Measurements from ENCODE around the gene ABCC4. TPM values are rescaled to one million over a fixed set of nuclear protein-coding genes. Genes with fewer than 3 reads are reported as not detected.

ABCC4 gene
- total and polyA plus RNA-seq, 9 of the 15 experiments (the other 6 are each of a cell fraction or from before 2014, with no cell fraction given) = 9.4 to 46.1 (median 25.4) TPM

- no peak overlapping the region for H3K9ac ChIP-seq (ENCODE audit: insufficient read depth in 1 of 2, low read depth in 2 of 2, low read length in 2 of 2)
- no peaks in the 10 kb centered on the region for H3K79me2 ChIP-seq (ENCODE audit: control insufficient read depth, insufficient read depth, low read length)
- CTCF ChIA-PET (ENCODE audit: low intra/inter-chr PET ratio) = no interaction called here
- intact Hi-C loops (cut with micrococcal nuclease) = no loop called here
- POLR2A ChIA-PET = no interaction called here
- H3K4me3 ChIP-seq = no peak overlapping the region
- H3K9me3 ChIP-seq (replicated peaks; ENCODE audit: control insufficient read depth, insufficient read depth, low read depth, low read length) = no peaks in the 10 kb centered on the region
- H3K4me2 ChIP-seq (ENCODE audit: insufficient read depth, low read length) = no peak overlapping the region
- no peak overlapping the region for H2AFZ ChIP-seq (ENCODE audit: low read depth, low read length)
- H3K9me1 ChIP-seq (ENCODE audit: control insufficient read depth, insufficient read depth, low read length) = no peaks in the 10 kb centered on the region
- no peak overlapping the region for H3K27ac ChIP-seq (ENCODE audit: extremely low read depth, low read depth, low read length)
- in situ Hi-C loops (cut with MboI) = no loop called here
- no peaks in the 10 kb centered on the region for H4K20me1 ChIP-seq (replicated peaks; ENCODE audit: control insufficient read depth, insufficient read depth, low read length)
- no peak for DNase-seq (ENCODE audit: extremely low read depth in 1 of 4, low spot score in 3 of 4)
- BruUV-seq (replicated peaks) = no TSS peak
- no peak for ATAC-seq
- no peaks in the 10 kb centered on the region; a peak in 1 of 5 replicates for H3K27me3 ChIP-seq (ENCODE audit: control insufficient read depth in 2 of 2, insufficient read depth in 2 of 2, low read length in 2 of 2)
- no peaks in the 10 kb centered on the region for H3K4me1 ChIP-seq (replicated peaks in 1 of 2; ENCODE audit: control insufficient read depth in 2 of 2, insufficient read depth in 2 of 2, low read length in 2 of 2)
- WGBS (ENCODE audit: insufficient coverage, low coverage, missing lambda C conversion rate) = 0% methylated on average over 8 of the region's 9 CpGs
- H3K36me3 ChIP-seq (ENCODE audit: control insufficient read depth, insufficient read depth, low read length) = no peaks in the 10 kb centered on the region
- TF ChIP-seq HNRNPUL1 (IDR thresholded peaks at IDR 0.05; ENCODE audit: low read length) = no peak
- TF ChIP-seq MAFF (IDR thresholded peaks at IDR 0.05; ENCODE audit: low read length) = no peak
- no peak for TF ChIP-seq HNRNPH1 (optimal IDR thresholded peaks at IDR 0.05; ENCODE audit: low read depth, low read length)
- TF ChIP-seq ZNF224 (CRISPR knock-in tag; IDR thresholded peaks at IDR 0.05) = no peak
- no peak for TF ChIP-seq BCLAF1 (IDR thresholded peaks at IDR 0.05; ENCODE audit: borderline replicate concordance in 1 of 2, control insufficient read depth in 1 of 2, low read depth in 2 of 2, low read length in 1 of 2)
- no peak for TF ChIP-seq PHF8 (IDR thresholded peaks at IDR 0.05; ENCODE audit: borderline replicate concordance, low read length)
- TF ChIP-seq MEF2D (tag; conservative IDR thresholded peaks at IDR 0.05; ENCODE audit: low read depth) = no peak
- TF ChIP-seq ZNF316 (IDR thresholded peaks at IDR 0.05) = no peak
- no peak for TF ChIP-seq ZNF277 (CRISPR knock-in tag; IDR thresholded peaks at IDR 0.05; ENCODE audit: borderline replicate concordance)
- TF ChIP-seq ZNF3 (CRISPR knock-in tag; IDR thresholded peaks at IDR 0.05) = no peak
- no peak for TF ChIP-seq CBFA2T3 (IDR thresholded peaks at IDR 0.05)
- no peak for TF ChIP-seq ZKSCAN3 (CRISPR knock-in tag; IDR thresholded peaks at IDR 0.05)
- no peak for TF ChIP-seq CBX3 (IDR thresholded peaks at IDR 0.05; ENCODE audit: borderline replicate concordance in 1 of 2, low read length in 2 of 2)
- TF ChIP-seq ZNF408 (CRISPR knock-in tag; IDR thresholded peaks at IDR 0.05; ENCODE audit: low read depth) = no peak
- no peak for FAIRE-seq
Measured at GRCh38 chr13:94992036-94992960, 309.0 kb downstream of the ABCC4 start.

Data from K562 (cell line).